ENCODE results near the gene RAB3GAP1. TPM values are rescaled to one million over a fixed set of nuclear protein-coding genes. Genes with fewer than 3 reads are reported as not detected.

Gene RAB3GAP1
- total RNA-seq, 1 donor from 2014 or later: 89.7 TPM

GRCh38 chr2:135164431-135164830 lies 112.3 kb downstream of the RAB3GAP1 start:
- DNase-seq: no peak

GRCh38 chr2:135167273-135167672 lies 115.2 kb downstream of the RAB3GAP1 start:
- DNase-seq: no peak

GRCh38 chr2:135168204-135168856 lies 116.2 kb downstream of the RAB3GAP1 start:
- no peak for DNase-seq

GRCh38 chr2:135169900-135170753 lies 118.0 kb downstream of the RAB3GAP1 start:
- DNase-seq: no peak

- no peak for DNase-seq
Observed at GRCh38 chr2:135174049-135174809, 122.1 kb downstream of the RAB3GAP1 start.

GRCh38 chr2:135174810-135175093 lies 122.7 kb downstream of the RAB3GAP1 start:
- DNase-seq: no peak

- no peak for DNase-seq
Observed at GRCh38 chr2:135175177-135175576, 123.1 kb downstream of the RAB3GAP1 start.

GRCh38 chr2:135179689-135180088 lies 127.6 kb downstream of the RAB3GAP1 start:
- DNase-seq: no peak

- no peak for DNase-seq
Observed at GRCh38 chr2:135182190-135182589, 130.1 kb downstream of the RAB3GAP1 start.

GRCh38 chr2:135182601-135183000 lies 130.5 kb downstream of the RAB3GAP1 start:
- DNase-seq: no peak

- DNase-seq: no peak
Observed at GRCh38 chr2:135183822-135184221, 131.7 kb downstream of the RAB3GAP1 start.

GRCh38 chr2:135186054-135186453 lies 134.0 kb downstream of the RAB3GAP1 start:
- no peak for DNase-seq

- DNase-seq: no peak
Observed at GRCh38 chr2:135187270-135187669, 135.2 kb downstream of the RAB3GAP1 start.

GRCh38 chr2:135189148-135189547 lies 137.1 kb downstream of the RAB3GAP1 start:
- DNase-seq: no peak

- DNase-seq: no peak
Observed at GRCh38 chr2:135190799-135191198, 138.7 kb downstream of the RAB3GAP1 start.

GRCh38 chr2:135198481-135198880 lies 146.4 kb downstream of the RAB3GAP1 start:
- no peak for DNase-seq

GRCh38 chr2:135202751-135203150 lies 150.7 kb downstream of the RAB3GAP1 start:
- no peak for DNase-seq

- no peak for DNase-seq
Observed at GRCh38 chr2:135203944-135204343, 151.9 kb downstream of the RAB3GAP1 start.

GRCh38 chr2:135208016-135208415 lies 155.9 kb downstream of the RAB3GAP1 start:
- DNase-seq: no peak

GRCh38 chr2:135212757-135213156 lies 160.7 kb downstream of the RAB3GAP1 start:
- no peak for DNase-seq

GRCh38 chr2:135218426-135218825 lies 166.3 kb downstream of the RAB3GAP1 start:
- DNase-seq: no peak

- no peak for DNase-seq
Observed at GRCh38 chr2:135219226-135219625, 167.1 kb downstream of the RAB3GAP1 start.

Data from occipital lobe (tissue), 2 donors.